Measurements from ENCODE around the gene STARD5.

GRCh38 chr15:81278306-81279029, 45.5 kb downstream of the STARD5 start:
- TF ChIP-seq CTCF (conservative IDR thresholded peaks at IDR 0.05; ENCODE audit: low read length) (no peak), EZH2phosphoT487 (IDR thresholded peaks at IDR 0.05; ENCODE audit: borderline replicate concordance) (no peak)
